Keratinocyte (primary cell): ENCODE results near the gene FDXR. TPM values are rescaled to one million over a fixed set of nuclear protein-coding genes. Genes with fewer than 3 reads are reported as not detected.

Experiments
- DNase-seq: peaks from one replicate; pipeline ENCODE4 v3.0.0-alpha.2; 2011; ENCODE audit warnings: low read depth, missing footprints, low spot score
- FAIRE-seq: peaks from 2 replicates; lab custom pipeline; 2011; peaks lifted over from hg19 to GRCh38; lab: Jason Lieb, UNC
- H2AFZ ChIP-seq: 2 replicates; pipeline ENCODE4 v1.6.0; 2012; ENCODE audit warnings: low read length, control low read depth, inconsistent platforms; ENCODE audit not compliant: control insufficient read depth
- H3K27ac ChIP-seq: 2 replicates; pipeline ENCODE4 v1.5.1; 2011; ENCODE audit warnings: low read length; ENCODE audit not compliant: control insufficient read depth, insufficient read depth
- H3K27me3 ChIP-seq: 3 replicates; pipeline ENCODE4 v1.6.0; 2011; ENCODE audit warnings: low read length; ENCODE audit not compliant: control insufficient read depth, insufficient read depth; ENCODE audit errors: extremely low read depth
- H3K36me3 ChIP-seq, 2 experiments: 2 replicates in 1 of 2; 3 replicates in 1 of 2; pipeline ENCODE4 v1.5.1; 2011; ENCODE audit warnings: low read length in 2 of 2, mild to moderate bottlenecking in 1 of 2; ENCODE audit not compliant: control insufficient read depth in 2 of 2, insufficient read depth in 2 of 2; ENCODE audit errors: extremely low read depth in 1 of 2
- H3K4me1 ChIP-seq: 3 replicates; pipeline ENCODE4 v1.5.1; 2011; ENCODE audit warnings: low read length; ENCODE audit not compliant: control insufficient read depth, insufficient read depth; ENCODE audit errors: extremely low read depth
- H3K4me2 ChIP-seq: 3 replicates; pipeline ENCODE4 v1.6.0; 2011; ENCODE audit warnings: low read depth, low read length; ENCODE audit not compliant: control insufficient read depth, insufficient read depth; ENCODE audit errors: extremely low read depth
- H3K4me3 ChIP-seq, 3 experiments: fragments of 200-600 bp in 1 of 3; sonication (generic) in 1 of 3; 2 replicates in 2 of 3; 3 replicates in 1 of 3; pipeline ENCODE4 v1.5.1; 2011 to 2016; ENCODE audit warnings: low read length in 3 of 3, mild to moderate bottlenecking in 3 of 3, control low read depth in 2 of 3, inconsistent platforms in 1 of 3, low read depth in 1 of 3, mixed read lengths in 1 of 3, mixed run types in 1 of 3, moderate library complexity in 1 of 3; ENCODE audit not compliant: control insufficient read depth in 2 of 3, insufficient read depth in 2 of 3; ENCODE audit errors: extremely low read depth in 1 of 3
- H3K79me2 ChIP-seq: 2 replicates; pipeline ENCODE4 v1.6.0; 2012; ENCODE audit warnings: low read length; ENCODE audit not compliant: control insufficient read depth, insufficient read depth
- H3K9ac ChIP-seq: 3 replicates; pipeline ENCODE4 v1.6.0; 2011; ENCODE audit warnings: low read length; ENCODE audit not compliant: control insufficient read depth, insufficient read depth; ENCODE audit errors: extremely low read depth
- H3K9me1 ChIP-seq: 3 replicates; pipeline ENCODE4 v1.6.0; 2011; ENCODE audit warnings: low read length; ENCODE audit not compliant: control insufficient read depth, insufficient read depth; ENCODE audit errors: extremely low read depth
- H3K9me3 ChIP-seq: 2 replicates; pipeline ENCODE4 v1.5.1; 2012; ENCODE audit warnings: low read depth, low read length; ENCODE audit not compliant: control insufficient read depth
- H4K20me1 ChIP-seq: 3 replicates; pipeline ENCODE4 v1.6.0; 2011; ENCODE audit warnings: low read length; ENCODE audit not compliant: control insufficient read depth, insufficient read depth; ENCODE audit errors: extremely low read depth
- EZH2 ChIP-seq: IDR thresholded peaks from one replicate; pipeline ENCODE4 v1.6.1; 2012; ENCODE audit warnings: inconsistent platforms, mild to moderate bottlenecking, low read length, moderate library complexity
- dilution Hi-C: fragments of 300-500 bp; cut with MboI; formaldehyde crosslinking; loops from one replicate; pipeline ENCODE4 v1.7.0; 2020; ENCODE audit warnings: low sequenced_read_pairs; ENCODE audit not compliant: extremely low pct_ligation_motif_present
- polyA plus RNA-seq, 5 experiments: library from polyadenylated mRNA; depleted of rRNA in 3 of 5; stranded (reverse) in 3 of 5; stranded (forward) in 1 of 5; unstranded in 1 of 5; fragments of >200 nt; gene quantifications; 1 replicate in 1 of 5; 2 replicates in 3 of 5; 3 replicates in 1 of 5; pipeline versions ENCODE4 v1.2.1 to v1.2.3, GENCODE V29; 2011 to 2012; ENCODE audit warnings: missing spikeins in 2 of 5, low read depth in 1 of 5, low replicate concordance in 1 of 5
- TF ChIP-seq, protein P1 (sequence below), 3 experiments: IDR thresholded peaks in 1 of 3; conservative IDR thresholded peaks in 1 of 3; optimal IDR thresholded peaks in 1 of 3; 2 replicates in 2 of 3; 3 replicates in 1 of 3; pipeline versions ENCODE3 to v1.5.1; 2011; ENCODE audit warnings: low read length in 3 of 3, mild to moderate bottlenecking in 3 of 3, moderate library complexity in 2 of 3, control low read depth in 1 of 3, inconsistent platforms in 1 of 3; ENCODE audit not compliant: insufficient read depth in 2 of 3; ENCODE audit errors: extremely low read depth in 1 of 3

FDXR gene
- polyA plus RNA-seq, 1 donor (not counting 4 experiments of a cell fraction or from before 2014, with no cell fraction given) = 12.0 TPM

DNA sequence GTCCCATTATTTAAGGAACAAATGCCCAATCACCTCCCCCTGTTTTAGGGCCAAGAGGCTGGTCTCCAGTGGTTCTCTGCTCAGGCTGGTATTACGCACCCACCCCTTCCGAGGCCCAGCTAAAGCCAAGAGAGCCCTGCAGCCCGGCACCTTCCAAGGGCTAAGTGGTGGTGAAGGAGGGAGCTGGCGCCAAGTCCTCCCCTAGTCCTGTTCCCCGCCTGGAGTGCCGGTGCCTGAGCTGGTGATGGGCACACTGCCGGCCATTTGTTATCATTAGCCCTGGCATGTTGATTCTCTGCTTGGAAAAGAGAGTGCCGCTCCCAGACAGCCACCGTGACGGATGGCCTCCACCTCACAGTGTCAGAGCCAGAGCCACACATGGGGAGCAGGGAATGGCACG is 45.0 kb downstream of the FDXR start:
- Histone ChIP-seq H3K4me2 (no peak overlapping the region), H2AFZ (no peak overlapping the region), H4K20me1 (no peaks in the 10 kb centered on the region), H3K9me3 (no peaks in the 10 kb centered on the region), H3K79me2 (no peaks in the 10 kb centered on the region), H3K4me3 (no peak overlapping the region), H3K4me1 (no peaks in the 10 kb centered on the region), H3K27me3 (no peaks in the 10 kb centered on the region), H3K36me3 (peaks cover 6 to 9% of the 10 kb centered on the region in 2 experiments), H3K9ac (no peak overlapping the region), H3K9me1 (no peaks in the 10 kb centered on the region), H3K27ac (no peak overlapping the region)
- no peak for DNase-seq
- no peak for FAIRE-seq
- dilution Hi-C loops = no loop called here
- no peak for TF ChIP-seq EZH2
- TF ChIP-seq, protein P1, sequence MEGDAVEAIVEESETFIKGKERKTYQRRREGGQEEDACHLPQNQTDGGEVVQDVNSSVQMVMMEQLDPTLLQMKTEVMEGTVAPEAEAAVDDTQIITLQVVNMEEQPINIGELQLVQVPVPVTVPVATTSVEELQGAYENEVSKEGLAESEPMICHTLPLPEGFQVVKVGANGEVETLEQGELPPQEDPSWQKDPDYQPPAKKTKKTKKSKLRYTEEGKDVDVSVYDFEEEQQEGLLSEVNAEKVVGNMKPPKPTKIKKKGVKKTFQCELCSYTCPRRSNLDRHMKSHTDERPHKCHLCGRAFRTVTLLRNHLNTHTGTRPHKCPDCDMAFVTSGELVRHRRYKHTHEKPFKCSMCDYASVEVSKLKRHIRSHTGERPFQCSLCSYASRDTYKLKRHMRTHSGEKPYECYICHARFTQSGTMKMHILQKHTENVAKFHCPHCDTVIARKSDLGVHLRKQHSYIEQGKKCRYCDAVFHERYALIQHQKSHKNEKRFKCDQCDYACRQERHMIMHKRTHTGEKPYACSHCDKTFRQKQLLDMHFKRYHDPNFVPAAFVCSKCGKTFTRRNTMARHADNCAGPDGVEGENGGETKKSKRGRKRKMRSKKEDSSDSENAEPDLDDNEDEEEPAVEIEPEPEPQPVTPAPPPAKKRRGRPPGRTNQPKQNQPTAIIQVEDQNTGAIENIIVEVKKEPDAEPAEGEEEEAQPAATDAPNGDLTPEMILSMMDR (optimal IDR thresholded peaks at IDR 0.05 in 1 of 3, IDR thresholded peaks at IDR 0.05 in 1 of 3, conservative IDR thresholded peaks at IDR 0.05 in 1 of 3; ENCODE audit: extremely low read depth in 1 of 3, insufficient read depth in 2 of 3, low read length in 3 of 3) = no peak

DNA sequence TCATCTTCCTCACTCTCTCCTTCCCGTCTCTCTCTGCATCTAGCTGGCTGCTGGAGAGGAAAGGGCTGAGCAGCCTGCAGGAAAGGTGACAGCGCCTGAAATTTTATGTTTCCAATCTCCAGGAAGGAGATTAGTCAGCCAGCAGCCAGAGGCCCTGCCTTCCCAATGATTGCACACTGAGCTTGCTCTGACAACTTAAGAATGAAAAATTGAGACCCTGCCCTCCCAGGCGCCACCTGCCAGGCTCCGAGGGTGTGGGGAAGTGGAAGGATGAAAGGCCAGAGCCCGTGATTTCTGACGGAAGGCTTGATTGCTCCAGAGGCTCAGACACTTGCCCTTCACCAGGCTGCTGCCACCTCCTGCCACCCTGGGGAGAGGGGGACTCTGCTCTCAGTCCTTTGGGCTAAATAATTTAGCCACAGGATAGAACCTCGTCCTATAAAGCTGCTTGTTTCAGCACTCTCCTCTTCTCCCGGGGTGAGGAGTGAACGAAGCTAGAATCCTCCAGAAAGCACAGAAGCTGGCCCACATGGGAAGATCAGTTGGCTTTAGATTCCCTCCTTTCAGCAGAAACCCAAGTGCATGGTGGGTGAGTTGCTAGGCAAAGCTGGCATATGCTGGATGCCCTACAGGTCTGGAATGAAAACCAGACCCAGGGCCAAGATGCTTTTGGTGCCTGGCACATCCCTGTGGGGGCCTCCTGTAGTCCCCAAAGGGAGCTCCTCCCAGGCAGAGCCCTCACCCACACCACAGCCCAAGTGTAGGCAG is 46.7 kb downstream of the FDXR start:
- no peak overlapping the region for H3K9ac ChIP-seq
- FAIRE-seq (no peak), DNase-seq (no peak)
- peaks cover 6 to 11% of the 10 kb centered on the region in 2 experiments for H3K36me3 ChIP-seq
- no peaks in the 10 kb centered on the region for H4K20me1 ChIP-seq
- no peaks in the 10 kb centered on the region for H3K79me2 ChIP-seq
- H3K4me3 ChIP-seq = no peak overlapping the region
- TF ChIP-seq EZH2 = no peak
- TF ChIP-seq, protein P1 (optimal IDR thresholded peaks at IDR 0.05 in 1 of 3, IDR thresholded peaks at IDR 0.05 in 1 of 3, conservative IDR thresholded peaks at IDR 0.05 in 1 of 3; ENCODE audit: extremely low read depth in 1 of 3, insufficient read depth in 2 of 3, low read length in 3 of 3) = no peak
- no peaks in the 10 kb centered on the region for H3K4me1 ChIP-seq
- dilution Hi-C loops = no loop called here
- H3K9me1 ChIP-seq = no peaks in the 10 kb centered on the region
- no peak overlapping the region for H3K27ac ChIP-seq
- no peak overlapping the region for H2AFZ ChIP-seq
- no peaks in the 10 kb centered on the region for H3K9me3 ChIP-seq
- no peaks in the 10 kb centered on the region for H3K27me3 ChIP-seq
- H3K4me2 ChIP-seq = no peak overlapping the region
